ENCODE results near the gene MED27.

The MED27 gene

GRCh38 chr9:131875828-131876485 is 203.7 kb downstream of the MED27 start:
- no peak for DNase-seq

GRCh38 chr9:131874916-131875670 is 204.6 kb downstream of the MED27 start:
- H3K36me3 ChIP-seq, result no peaks in the 10 kb centered on the region
- H3K27me3 ChIP-seq, result no peaks in the 10 kb centered on the region
- H3K9me3 ChIP-seq, result no peaks in the 10 kb centered on the region
- DNase-seq, result no peak
- no peak for TF ChIP-seq CTCF (IDR thresholded peaks at IDR 0.05; ENCODE audit: low read depth, low read length)
- no peaks in the 10 kb centered on the region for H3K4me1 ChIP-seq
- H3K4me3 ChIP-seq (ENCODE audit: low read depth, low read length), result no peak overlapping the region

More at GRCh38 chr9:131875828-131876485, 203.7 kb downstream of the MED27 start:
- no peaks in the 10 kb centered on the region for H3K4me1 ChIP-seq
- TF ChIP-seq CTCF (IDR thresholded peaks at IDR 0.05; ENCODE audit: low read depth, low read length), result no peak
- H3K9me3 ChIP-seq, result no peaks in the 10 kb centered on the region
- H3K36me3 ChIP-seq, result no peaks in the 10 kb centered on the region
- no peaks in the 10 kb centered on the region for H3K27me3 ChIP-seq
- H3K4me3 ChIP-seq (ENCODE audit: low read depth, low read length), result no peak overlapping the region

GRCh38 chr9:131874447-131874846 is 205.2 kb downstream of the MED27 start:
- Histone ChIP-seq H3K9me3 (no peaks in the 10 kb centered on the region), H3K4me3 (ENCODE audit: low read depth, low read length) (no peak overlapping the region), H3K4me1 (peaks cover 6% of the 10 kb centered on the region), H3K27me3 (no peaks in the 10 kb centered on the region), H3K36me3 (no peaks in the 10 kb centered on the region)
- DNase-seq, result no peak
- TF ChIP-seq CTCF (IDR thresholded peaks at IDR 0.05; ENCODE audit: low read depth, low read length), result no peak

GRCh38 chr9:131873891-131874440 is 205.7 kb downstream of the MED27 start:
- no peak for TF ChIP-seq CTCF (IDR thresholded peaks at IDR 0.05; ENCODE audit: low read depth, low read length)

GRCh38 chr9:131873335-131873734 is 206.3 kb downstream of the MED27 start:
- no peak overlapping the region for H3K4me3 ChIP-seq (ENCODE audit: low read depth, low read length)
- no peaks in the 10 kb centered on the region for H3K9me3 ChIP-seq
- no peaks in the 10 kb centered on the region for H3K27me3 ChIP-seq
- H3K4me1 ChIP-seq, result peaks cover 17% of the 10 kb centered on the region
- DNase-seq, result no peak
- H3K36me3 ChIP-seq, result no peaks in the 10 kb centered on the region
- no peak for TF ChIP-seq CTCF (IDR thresholded peaks at IDR 0.05; ENCODE audit: low read depth, low read length)

More at GRCh38 chr9:131873891-131874440, 205.7 kb downstream of the MED27 start:
- DNase-seq, result no peak
- Histone ChIP-seq H3K9me3 (no peaks in the 10 kb centered on the region), H3K27me3 (no peaks in the 10 kb centered on the region), H3K4me3 (ENCODE audit: low read depth, low read length) (no peak overlapping the region), H3K36me3 (no peaks in the 10 kb centered on the region), H3K4me1 (peaks cover 10% of the 10 kb centered on the region)

- DNase-seq, result no peak
- TF ChIP-seq CTCF (IDR thresholded peaks at IDR 0.05; ENCODE audit: low read depth, low read length), result no peak
- Histone ChIP-seq H3K9me3 (no peaks in the 10 kb centered on the region), H3K36me3 (no peaks in the 10 kb centered on the region), H3K4me1 (peaks cover 19% of the 10 kb centered on the region), H3K27me3 (no peaks in the 10 kb centered on the region), H3K4me3 (ENCODE audit: low read depth, low read length) (no peak overlapping the region)
These were observed 207.0 kb downstream of the MED27 start for GRCh38 chr9:131872702-131873101.

All from BE2C (cell line).